Measurements from ENCODE around the gene ARHGAP6.

ARHGAP6 gene

DNA sequence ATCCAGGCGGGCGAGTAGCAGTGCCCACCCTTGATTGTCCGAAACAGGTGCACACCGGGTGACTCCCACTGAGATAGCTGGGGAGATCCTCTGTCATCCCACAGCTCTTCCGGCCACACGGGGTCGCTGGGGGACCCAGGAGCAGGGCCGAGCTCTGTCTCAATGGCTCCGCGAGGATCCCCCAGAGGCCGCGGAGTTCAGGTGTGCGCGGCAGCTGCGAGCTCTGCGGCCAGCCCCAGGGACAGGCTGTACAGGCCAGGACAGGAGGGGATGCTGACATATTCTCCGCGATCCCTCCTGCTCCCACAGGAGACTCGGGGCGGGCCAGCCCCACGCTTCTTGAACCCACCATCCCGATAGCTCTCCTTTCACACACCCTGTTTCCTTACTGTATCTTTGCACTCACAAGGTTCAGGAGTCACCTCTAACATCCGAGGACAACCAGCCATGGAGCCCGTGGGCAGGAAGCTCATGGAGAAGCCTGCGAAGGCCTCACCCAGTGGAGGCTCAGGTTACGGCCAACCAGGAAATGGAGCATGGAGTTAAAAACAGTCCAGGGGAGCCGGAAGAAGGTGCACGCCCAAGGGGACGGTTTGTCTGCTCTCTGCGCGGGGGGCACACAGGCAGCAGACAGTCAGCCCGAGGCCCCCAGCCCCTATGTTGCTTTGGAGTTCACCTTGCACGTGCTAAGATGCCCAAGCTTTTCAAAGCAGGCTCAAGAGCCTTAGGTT lies 450.4 kb downstream of the ARHGAP6 start:
- H3K4me1 Mint-ChIP-seq (ENCODE audit: low read depth) = no peaks in the 10 kb centered on the region
- no peaks in the 10 kb centered on the region for H3K27me3 Mint-ChIP-seq
- H3K9me3 Mint-ChIP-seq = no peaks in the 10 kb centered on the region
- H3K4me3 Mint-ChIP-seq = no peak overlapping the region
- no peak overlapping the region for H3K27ac Mint-ChIP-seq
- H3K36me3 Mint-ChIP-seq (ENCODE audit: low read depth) = no peaks in the 10 kb centered on the region
- intact Hi-C loops (cut with micrococcal nuclease) = no loop called here

DNA sequence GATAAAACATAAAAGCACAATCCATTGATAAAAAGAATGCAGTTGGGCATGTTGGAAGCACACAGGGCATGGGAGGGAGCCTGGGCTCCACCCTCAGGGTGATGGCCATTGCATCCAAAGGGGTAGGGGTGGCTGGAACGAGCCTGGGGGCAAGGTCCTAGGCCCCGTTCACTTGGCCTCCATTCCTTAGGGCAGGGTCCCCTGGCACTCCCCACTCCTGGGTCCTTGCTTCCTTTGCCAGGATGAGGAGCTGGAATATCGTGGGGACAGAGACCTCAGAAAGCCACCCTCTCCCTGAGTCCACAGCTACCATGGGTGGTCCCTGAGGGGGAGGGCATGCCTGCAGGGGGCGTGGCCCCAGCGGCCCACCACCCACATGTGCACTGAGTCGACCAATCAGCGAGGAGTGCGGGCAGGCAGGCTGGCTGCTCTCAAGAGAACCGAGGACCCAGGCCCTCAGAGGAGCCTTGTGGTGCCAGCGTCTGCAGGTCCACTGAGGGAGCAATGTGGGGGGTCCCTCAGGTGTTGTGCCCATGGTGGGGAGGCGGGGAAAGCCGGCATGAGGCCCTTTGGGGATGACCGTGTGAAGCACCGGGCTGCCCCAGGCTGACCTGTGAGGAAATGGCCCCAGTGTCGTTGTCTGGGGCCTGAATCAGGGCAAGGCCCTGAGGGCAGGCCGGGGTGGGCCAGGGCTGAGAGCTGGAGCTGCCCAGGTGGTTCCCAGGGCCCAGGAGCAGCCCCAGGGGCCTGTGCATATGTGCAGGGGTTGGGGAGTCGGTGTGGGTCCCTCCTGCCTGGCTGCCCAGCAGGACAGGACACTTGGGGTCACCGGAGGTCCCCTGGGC lies 451.2 kb downstream of the ARHGAP6 start:
- intact Hi-C loops (cut with micrococcal nuclease) = no loop called here
- H3K27ac Mint-ChIP-seq = no peak overlapping the region
- H3K4me3 Mint-ChIP-seq = no peak overlapping the region
- H3K9me3 Mint-ChIP-seq = no peaks in the 10 kb centered on the region
- no peaks in the 10 kb centered on the region for H3K4me1 Mint-ChIP-seq (ENCODE audit: low read depth)
- no peaks in the 10 kb centered on the region for H3K36me3 Mint-ChIP-seq (ENCODE audit: low read depth)
- no peaks in the 10 kb centered on the region for H3K27me3 Mint-ChIP-seq

DNA sequence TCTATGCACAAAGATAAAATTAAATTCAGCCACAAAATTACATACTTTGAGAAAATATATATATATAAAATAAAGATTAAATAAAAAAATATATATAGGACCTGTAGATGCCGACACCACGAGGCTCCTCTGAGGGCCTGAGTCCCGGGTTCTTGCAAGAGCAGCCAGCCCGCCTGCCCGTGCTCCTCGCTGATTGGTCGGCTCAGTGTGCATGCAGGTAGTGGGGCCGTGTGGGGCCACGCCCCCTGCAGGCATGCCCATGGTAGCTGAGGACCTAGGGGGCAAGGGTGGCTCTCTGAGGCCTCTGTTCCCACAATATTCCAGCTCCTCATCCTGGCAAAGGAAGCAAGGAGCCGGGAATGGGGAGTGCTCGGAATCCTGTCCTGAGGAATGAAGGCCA lies 453.0 kb downstream of the ARHGAP6 start:
- Mint-ChIP-seq H3K9me3 (no peaks in the 10 kb centered on the region), H3K27ac (no peak overlapping the region), H3K4me1 (ENCODE audit: low read depth) (no peaks in the 10 kb centered on the region), H3K27me3 (no peaks in the 10 kb centered on the region), H3K36me3 (ENCODE audit: low read depth) (no peaks in the 10 kb centered on the region), H3K4me3 (no peak overlapping the region)
- intact Hi-C loops (cut with micrococcal nuclease) = no loop called here

DNA sequence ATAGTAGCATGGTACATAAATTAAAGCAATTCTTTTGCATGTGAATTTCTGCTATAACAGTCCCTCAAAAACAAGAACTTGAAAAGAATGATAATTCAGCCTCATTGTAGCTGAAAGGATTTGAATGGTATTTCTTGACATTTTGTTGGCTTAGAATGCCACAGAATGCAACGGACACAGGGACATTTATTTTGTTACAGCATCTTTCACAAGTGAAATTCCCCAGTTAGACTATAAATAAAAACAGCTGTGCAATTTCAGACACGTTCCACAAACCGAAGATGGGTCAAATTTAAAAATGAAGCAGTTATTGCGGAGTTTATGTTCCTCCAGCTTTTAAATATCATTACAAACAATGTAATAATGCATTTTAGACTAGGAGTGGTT lies 455.3 kb downstream of the ARHGAP6 start:
- H3K4me3 Mint-ChIP-seq = no peak overlapping the region
- H3K27me3 Mint-ChIP-seq = no peaks in the 10 kb centered on the region
- no peaks in the 10 kb centered on the region for H3K9me3 Mint-ChIP-seq
- H3K4me1 Mint-ChIP-seq (ENCODE audit: low read depth) = no peaks in the 10 kb centered on the region
- no peaks in the 10 kb centered on the region for H3K36me3 Mint-ChIP-seq (ENCODE audit: low read depth)
- no peak overlapping the region for H3K27ac Mint-ChIP-seq
- intact Hi-C loops (cut with micrococcal nuclease) = no loop called here

DNA sequence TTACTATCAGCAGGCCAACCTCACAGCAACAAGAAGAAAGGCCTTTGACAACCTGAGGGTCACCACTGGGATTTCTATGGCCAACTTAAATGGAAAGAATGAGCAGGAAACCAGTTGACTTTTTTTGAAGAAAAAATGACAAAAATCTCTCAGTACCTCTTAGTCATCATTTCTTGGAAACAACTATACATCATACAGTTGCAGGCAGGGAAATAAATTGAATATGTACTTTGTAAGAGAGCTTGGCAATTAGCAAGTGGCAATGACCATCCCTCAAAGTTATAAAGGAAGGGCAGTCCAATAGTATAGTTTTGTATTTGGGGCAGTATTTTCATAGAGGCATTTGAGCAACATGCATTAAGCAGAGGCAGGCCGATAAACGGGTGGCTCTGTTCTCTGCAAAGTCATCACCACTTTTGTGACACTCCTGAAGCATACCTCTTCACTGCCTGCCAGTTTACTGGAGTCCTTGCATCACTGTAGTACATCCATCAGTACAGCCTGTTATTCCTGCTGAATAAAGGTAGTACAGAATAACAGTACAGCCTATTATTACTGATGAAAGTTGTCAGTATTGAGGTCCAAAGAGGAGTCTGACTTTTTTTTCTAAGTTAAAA lies 455.8 kb downstream of the ARHGAP6 start:
- H3K4me3 Mint-ChIP-seq = no peak overlapping the region

DNA sequence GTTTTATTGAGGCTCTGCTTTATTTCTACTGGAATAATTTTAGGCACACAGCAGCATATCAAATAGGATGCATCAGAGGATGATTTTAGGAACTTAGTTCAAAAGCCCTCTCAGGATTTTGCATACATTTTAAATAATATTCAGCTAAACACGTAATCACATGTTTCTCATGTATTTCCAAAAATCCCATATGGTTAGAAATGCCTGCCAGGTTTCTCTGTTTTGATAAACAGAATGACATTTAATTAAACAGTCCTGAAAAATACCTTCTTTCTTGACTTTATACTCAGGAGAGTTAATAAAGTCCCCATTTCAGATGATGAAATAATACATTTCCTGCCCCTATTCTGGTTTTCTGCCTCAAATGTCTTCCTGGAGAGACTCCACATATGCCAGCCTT lies 459.0 kb downstream of the ARHGAP6 start:
- Mint-ChIP-seq H3K27me3 (no peaks in the 10 kb centered on the region), H3K4me3 (no peak overlapping the region), H3K4me1 (ENCODE audit: low read depth) (no peaks in the 10 kb centered on the region), H3K36me3 (ENCODE audit: low read depth) (no peaks in the 10 kb centered on the region), H3K9me3 (no peaks in the 10 kb centered on the region), H3K27ac (no peak overlapping the region)
- intact Hi-C loops (cut with micrococcal nuclease) = no loop called here

More for the DNA sequence above, 455.8 kb downstream of the ARHGAP6 start:
- Mint-ChIP-seq H3K27me3 (no peaks in the 10 kb centered on the region), H3K36me3 (ENCODE audit: low read depth) (no peaks in the 10 kb centered on the region), H3K27ac (no peak overlapping the region), H3K9me3 (no peaks in the 10 kb centered on the region), H3K4me1 (ENCODE audit: low read depth) (no peaks in the 10 kb centered on the region)
- intact Hi-C loops (cut with micrococcal nuclease) = no loop called here

DNA sequence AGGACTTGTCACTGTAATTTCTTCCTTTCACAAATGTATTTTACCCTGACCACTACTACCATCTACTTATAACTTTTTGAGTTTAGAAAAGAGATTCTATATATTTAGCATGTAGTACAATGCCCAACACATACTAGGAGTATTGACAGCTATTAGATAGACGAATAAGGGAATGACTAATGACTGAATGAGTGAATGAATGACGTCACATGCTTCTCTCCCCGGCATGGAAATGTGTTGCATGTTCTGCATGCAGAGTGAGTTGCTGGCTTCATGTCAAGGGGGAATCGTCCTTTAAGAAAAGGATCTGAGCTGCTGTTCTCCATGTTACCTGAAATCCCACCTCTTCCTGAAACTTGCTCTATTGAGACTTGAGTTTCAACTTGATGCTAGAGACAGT lies 459.9 kb downstream of the ARHGAP6 start:
- Mint-ChIP-seq H3K27ac (no peak overlapping the region), H3K27me3 (no peaks in the 10 kb centered on the region), H3K4me3 (no peak overlapping the region), H3K9me3 (no peaks in the 10 kb centered on the region), H3K36me3 (ENCODE audit: low read depth) (no peaks in the 10 kb centered on the region), H3K4me1 (ENCODE audit: low read depth) (no peaks in the 10 kb centered on the region)
- intact Hi-C loops (cut with micrococcal nuclease) = no loop called here

DNA sequence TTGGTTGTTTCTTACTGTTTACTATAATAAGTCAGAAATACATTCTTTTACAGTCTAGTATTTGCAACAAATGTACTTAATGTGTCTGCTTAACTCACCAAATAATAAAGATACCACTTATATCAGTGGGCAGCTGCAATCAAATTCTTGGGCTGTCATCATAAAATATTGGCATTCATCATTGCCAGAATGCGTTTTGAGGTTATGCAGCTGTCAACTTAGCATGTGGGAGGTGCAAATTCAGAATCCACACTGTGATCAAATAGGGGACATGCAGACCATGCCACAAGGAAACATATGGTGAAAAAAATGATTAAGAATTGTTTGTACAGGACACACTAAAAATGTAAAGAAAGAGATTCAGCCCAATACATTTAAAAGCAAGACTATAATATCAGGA lies 468.0 kb downstream of the ARHGAP6 start:
- no peak overlapping the region for H3K27ac Mint-ChIP-seq
- intact Hi-C loops (cut with micrococcal nuclease) = no loop called here
- no peaks in the 10 kb centered on the region for H3K4me1 Mint-ChIP-seq (ENCODE audit: low read depth)
- no peaks in the 10 kb centered on the region for H3K27me3 Mint-ChIP-seq
- H3K9me3 Mint-ChIP-seq = no peaks in the 10 kb centered on the region
- H3K4me3 Mint-ChIP-seq = no peak overlapping the region
- no peaks in the 10 kb centered on the region for H3K36me3 Mint-ChIP-seq (ENCODE audit: low read depth)

DNA sequence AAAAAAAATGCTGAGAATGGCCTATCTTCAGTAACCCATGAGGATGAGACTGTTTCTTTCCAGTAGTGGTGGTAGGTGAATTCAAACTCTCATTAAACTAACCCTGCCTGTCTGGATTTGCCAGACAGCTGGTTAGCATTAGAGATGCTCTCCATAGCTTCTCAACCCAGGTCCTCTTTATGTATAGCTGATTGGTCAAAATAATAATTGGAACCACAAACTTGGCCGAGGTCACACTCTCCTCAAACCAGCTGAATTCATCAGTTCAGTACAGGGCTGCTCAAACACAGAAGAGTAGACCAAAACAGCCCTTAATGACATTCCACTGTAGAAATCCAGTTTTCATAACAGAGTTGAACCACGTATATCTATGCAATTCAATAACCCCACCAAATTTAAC lies 469.2 kb downstream of the ARHGAP6 start:
- no peaks in the 10 kb centered on the region for H3K4me1 Mint-ChIP-seq (ENCODE audit: low read depth)
- H3K27ac Mint-ChIP-seq = no peak overlapping the region
- no peaks in the 10 kb centered on the region for H3K36me3 Mint-ChIP-seq (ENCODE audit: low read depth)
- intact Hi-C loops (cut with micrococcal nuclease) = no loop called here
- H3K27me3 Mint-ChIP-seq = no peaks in the 10 kb centered on the region
- no peak overlapping the region for H3K4me3 Mint-ChIP-seq
- no peaks in the 10 kb centered on the region for H3K9me3 Mint-ChIP-seq

DNA sequence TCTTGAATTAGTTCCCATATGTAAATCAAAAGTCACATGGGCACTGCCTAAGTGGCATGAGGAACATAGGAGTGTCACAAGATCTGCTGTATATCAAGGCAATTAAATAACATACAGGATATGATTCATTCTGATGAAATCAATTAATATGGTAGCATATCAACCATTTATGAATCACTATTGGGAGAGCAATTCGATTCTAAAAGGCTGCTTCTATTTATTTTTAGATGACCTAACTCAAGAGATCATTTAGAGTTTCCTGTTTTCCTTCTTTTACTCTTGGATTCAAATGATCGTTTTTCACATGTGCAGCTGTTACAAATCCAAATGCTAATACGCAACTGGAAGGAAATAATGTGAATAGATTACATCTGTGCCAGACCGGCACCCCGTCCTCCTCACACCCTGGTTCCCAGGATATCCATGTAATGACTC lies 472.7 kb downstream of the ARHGAP6 start:
- Mint-ChIP-seq H3K4me1 (ENCODE audit: low read depth) (no peaks in the 10 kb centered on the region), H3K27me3 (no peaks in the 10 kb centered on the region), H3K9me3 (no peaks in the 10 kb centered on the region), H3K4me3 (no peak overlapping the region), H3K36me3 (ENCODE audit: low read depth) (no peaks in the 10 kb centered on the region), H3K27ac (no peak overlapping the region)
- intact Hi-C loops (cut with micrococcal nuclease) = no loop called here

DNA sequence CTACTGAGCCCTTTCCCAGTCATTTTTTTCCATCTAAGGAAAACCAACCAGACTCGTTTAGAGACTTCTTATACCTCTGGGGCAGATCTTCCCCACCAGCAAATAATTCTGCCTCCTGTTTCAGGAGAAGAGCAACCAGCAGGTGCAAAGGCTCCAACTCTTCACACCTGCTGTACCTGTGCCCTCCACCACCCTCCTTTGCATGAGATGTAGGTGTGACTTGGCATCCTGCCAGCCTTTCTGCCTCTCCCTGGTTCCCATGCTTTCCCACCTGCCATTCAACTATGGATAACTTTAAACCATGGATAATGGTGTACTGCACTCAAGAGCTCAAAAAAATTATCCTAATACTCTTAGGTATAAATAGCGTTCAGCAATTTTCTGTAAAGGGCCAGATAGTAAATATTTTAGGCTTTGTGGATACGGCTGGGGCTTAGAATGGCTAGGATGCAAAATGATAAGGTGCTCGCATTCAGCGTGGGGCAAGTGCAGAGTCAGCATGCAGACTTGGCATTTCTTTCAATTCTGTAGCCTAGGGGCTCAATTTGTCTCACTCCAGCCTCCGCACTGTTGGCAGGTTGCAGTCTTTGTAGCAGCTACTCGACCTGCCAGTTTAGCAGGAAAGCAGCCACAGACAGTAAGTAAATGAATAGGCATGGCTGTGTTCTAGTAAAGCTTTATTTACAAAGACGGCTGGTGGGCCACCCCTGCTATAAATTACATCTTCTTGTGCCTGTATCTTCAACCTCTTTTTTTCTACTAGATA lies 474.8 kb downstream of the ARHGAP6 start:
- intact Hi-C loops (cut with micrococcal nuclease) = no loop called here
- H3K9me3 Mint-ChIP-seq = no peaks in the 10 kb centered on the region
- H3K4me3 Mint-ChIP-seq = no peak overlapping the region
- H3K27me3 Mint-ChIP-seq = no peaks in the 10 kb centered on the region
- no peaks in the 10 kb centered on the region for H3K4me1 Mint-ChIP-seq (ENCODE audit: low read depth)
- no peak overlapping the region for H3K27ac Mint-ChIP-seq
- no peaks in the 10 kb centered on the region for H3K36me3 Mint-ChIP-seq (ENCODE audit: low read depth)

DNA sequence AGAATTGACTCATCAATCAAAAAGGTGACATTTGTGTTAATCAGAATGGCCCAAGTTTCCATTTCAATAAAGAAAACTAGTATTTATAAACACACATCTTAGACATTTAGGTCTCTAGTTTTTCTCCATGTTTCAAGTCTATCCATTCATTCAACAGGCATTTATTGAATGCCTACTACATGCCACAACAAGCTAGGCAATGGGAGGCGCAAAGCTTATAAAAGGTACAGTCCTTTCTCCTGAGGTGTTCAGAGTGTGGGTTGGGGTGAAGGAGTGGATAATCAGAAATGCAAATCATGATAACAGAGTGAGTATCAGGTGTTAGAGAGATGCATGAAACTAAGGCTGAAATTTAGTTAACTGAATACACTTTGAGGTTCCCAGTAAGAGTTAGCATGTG lies 476.6 kb downstream of the ARHGAP6 start:
- no peak overlapping the region for H3K4me3 Mint-ChIP-seq
- no peak overlapping the region for H3K27ac Mint-ChIP-seq
- no peaks in the 10 kb centered on the region for H3K36me3 Mint-ChIP-seq (ENCODE audit: low read depth)
- H3K4me1 Mint-ChIP-seq (ENCODE audit: low read depth) = no peaks in the 10 kb centered on the region
- no peaks in the 10 kb centered on the region for H3K9me3 Mint-ChIP-seq
- intact Hi-C loops (cut with micrococcal nuclease) = no loop called here
- H3K27me3 Mint-ChIP-seq = no peaks in the 10 kb centered on the region

DNA sequence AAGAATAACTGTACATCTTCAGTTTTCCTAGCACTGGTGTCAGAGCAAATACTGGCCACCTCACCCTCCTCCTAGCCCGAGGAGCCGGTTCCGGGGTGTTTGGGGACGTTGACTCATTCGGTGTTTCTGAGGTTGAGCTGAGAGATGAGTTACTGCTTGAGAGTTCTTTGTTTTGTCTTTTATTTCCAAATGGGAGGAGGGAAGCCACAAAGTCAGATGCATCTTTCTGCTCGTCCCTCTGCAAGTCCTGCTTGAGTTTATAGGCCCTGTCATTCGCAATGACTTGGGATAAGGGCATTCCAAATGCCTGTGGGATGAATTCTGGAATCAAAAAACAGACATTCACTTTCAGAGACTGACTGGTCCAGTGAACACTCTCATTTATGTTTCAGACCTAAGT lies 477.1 kb downstream of the ARHGAP6 start:
- no peaks in the 10 kb centered on the region for H3K4me1 Mint-ChIP-seq (ENCODE audit: low read depth)
- no peaks in the 10 kb centered on the region for H3K9me3 Mint-ChIP-seq
- H3K27ac Mint-ChIP-seq = no peak overlapping the region
- no peaks in the 10 kb centered on the region for H3K36me3 Mint-ChIP-seq (ENCODE audit: low read depth)
- no peak overlapping the region for H3K4me3 Mint-ChIP-seq
- no peaks in the 10 kb centered on the region for H3K27me3 Mint-ChIP-seq
- intact Hi-C loops (cut with micrococcal nuclease) = no loop called here

DNA sequence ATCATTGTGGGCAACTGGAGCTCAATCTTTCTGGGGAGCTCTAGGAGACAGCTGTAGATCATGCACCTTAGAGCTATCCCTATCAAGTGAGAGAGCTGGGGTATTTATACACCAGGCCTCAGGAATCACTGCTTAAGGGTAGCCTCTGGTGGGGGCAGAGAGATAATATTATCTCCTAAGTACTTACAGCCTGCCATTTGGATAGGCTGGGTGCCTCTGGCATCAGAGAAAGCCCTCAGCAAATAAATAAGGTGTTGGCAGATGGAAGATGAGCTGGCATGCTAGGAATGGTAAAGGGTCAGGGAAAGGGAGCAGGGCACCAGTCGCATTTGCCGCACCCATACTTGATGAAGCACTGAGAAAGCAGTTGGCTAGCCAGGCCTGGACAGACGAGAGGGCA lies 478.7 kb downstream of the ARHGAP6 start:
- intact Hi-C loops (cut with micrococcal nuclease) = no loop called here
- no peaks in the 10 kb centered on the region for H3K27me3 Mint-ChIP-seq
- H3K27ac Mint-ChIP-seq = no peak overlapping the region
- H3K4me1 Mint-ChIP-seq (ENCODE audit: low read depth) = no peaks in the 10 kb centered on the region
- H3K4me3 Mint-ChIP-seq = no peak overlapping the region
- H3K36me3 Mint-ChIP-seq (ENCODE audit: low read depth) = no peaks in the 10 kb centered on the region
- no peaks in the 10 kb centered on the region for H3K9me3 Mint-ChIP-seq

All from dendritic cell treated with granulocyte-macrophage colony-stimulating factor and Interleukin-4, amounts not matched to agents 40 ng/mL and 50 ng/mL, for 4 days (primary cell).